ENCODE data around the gene ATP2B1. TPM values are rescaled to one million over a fixed set of nuclear protein-coding genes. Genes with fewer than 3 reads are reported as not detected.
"Not testable (repeated sequence)": the region's sequence is repeated elsewhere in the genome, so short reads cannot be mapped to it uniquely, and the experiment has no call there.

The ATP2B1 gene
- total RNA-seq (233 and 238 TPM in 2 replicates), polyA plus RNA-seq (26.1 and 52.4 TPM in 2 replicates), polyA minus RNA-seq (51.5 and 73.2 TPM in 2 replicates)
- 188 TPM for total RNA-seq (2013)

- Histone ChIP-seq H3K4me2 (replicated peaks; ENCODE audit: low read depth, low read length, poor library complexity, severe bottlenecking) (peak within 1 kb of the TSS; percentile 78), H3K9ac (ENCODE audit: low read length) (peak within 1 kb of the TSS; percentile 88), H3K9me3 (ENCODE audit: control extremely low read depth in 1 of 3, control insufficient read depth in 2 of 3, insufficient read depth in 1 of 3, low read length in 2 of 3) (no peaks in the 10 kb centered on the region), H3K4me3 (ENCODE audit: control extremely low read depth in 1 of 5, extremely low read depth in 1 of 5, insufficient read depth in 1 of 5, low read depth in 2 of 5, low read length in 4 of 5) (peak within 1 kb of the TSS; percentile 76 to 99 (median 97)), H3K27ac (ENCODE audit: low read length in 2 of 2) (peak within 1 kb of the TSS; percentile 95 to 99), H4K20me1 (ENCODE audit: control insufficient read depth, insufficient read depth, low read length, poor library complexity, severe bottlenecking) (peaks cover 44% of the 10 kb centered on the region), H3K4me1 (ENCODE audit: control insufficient read depth in 2 of 2, insufficient read depth in 2 of 2, low read length in 2 of 2) (peaks cover 19 to 38% of the 10 kb centered on the region in 2 donors), H2AFZ (ENCODE audit: insufficient read depth, low read depth, low read length, poor library complexity, severe bottlenecking) (peak within 1 kb of the TSS; percentile 64), H3K36me3 (replicated peaks in 1 of 2; ENCODE audit: control extremely low read depth in 1 of 2, control insufficient read depth in 1 of 2, extremely low read depth in 1 of 2, insufficient read depth in 2 of 2, low read length in 1 of 2) (no peaks in the 10 kb centered on the region), H3K79me2 (ENCODE audit: control insufficient read depth, insufficient read depth, low read length) (peaks cover 58% of the 10 kb centered on the region), H3K27me3 (replicated peaks in 1 of 4; ENCODE audit: control extremely low read depth in 1 of 4, control insufficient read depth in 3 of 4, insufficient read depth in 4 of 4, low read length in 3 of 4) (no peaks in the 10 kb centered on the region)
- TF ChIP-seq EZH2 (IDR thresholded peaks at IDR 0.05; ENCODE audit: borderline replicate concordance, insufficient read depth, low read depth, low read length, poor library complexity, severe bottlenecking) (no peak), CTCF (IDR thresholded peaks at IDR 0.05) (no peak)
- Mint-ChIP-seq H3K27ac (peak within 1 kb of the TSS; percentile 98), H3K9me3 (ENCODE audit: insufficient read depth) (peaks cover 4% of the 10 kb centered on the region), H3K4me3 (peak within 1 kb of the TSS; percentile 93), H3K27me3 (no peaks in the 10 kb centered on the region), H3K4me1 (peaks cover 39% of the 10 kb centered on the region)
- ChIA-PET POLR2A (interaction anchor here (0.5 to 3.0 kb wide), 31 partner anchors 10 to 544 kb away, joined by 3 to 67 read pairs (median 5); no protein-coding TSS in a partner anchor), CTCF (interaction anchor here (0.7 to 3.9 kb wide), 26 partner anchors 13 to 548 kb away, joined by 3 to 25 read pairs (median 5); no protein-coding TSS in a partner anchor)
- ATAC-seq (ENCODE audit: low read depth) = peak; percentile 62
- WGBS (ENCODE audit: insufficient coverage) = under 1% methylated on average over 84 of the region's 84 CpGs
- DNase-seq = peak; percentile 95
- intact Hi-C loops (cut with micrococcal nuclease) = loop anchor here (1.0 to 5.0 kb wide), 12 partner anchors 13 to 545 kb away; partner anchors contain the start of genes DUSP6 and GALNT4
These were observed at the start of gene ATP2B1 for GRCh38 chr12:89708565-89709156. Gene ATP2B1, minus strand, starts transcription at chr12:89708838. Its CDS starts 52,952 bp downstream, at chr12:89655886.

- POLR2A ChIA-PET; H3K4me3 Mint-ChIP-seq; H3K9ac ChIP-seq (ENCODE audit: low read length); DNase-seq; H3K9me3 Mint-ChIP-seq (ENCODE audit: insufficient read depth); H3K9me3 ChIP-seq (ENCODE audit: control extremely low read depth in 1 of 3, control insufficient read depth in 2 of 3, insufficient read depth in 1 of 3, low read length in 2 of 3); H3K4me3 ChIP-seq (ENCODE audit: control extremely low read depth in 1 of 5, extremely low read depth in 1 of 5, insufficient read depth in 1 of 5, low read depth in 2 of 5, low read length in 4 of 5); H2AFZ ChIP-seq (ENCODE audit: insufficient read depth, low read depth, low read length, poor library complexity, severe bottlenecking); H3K4me2 ChIP-seq (replicated peaks; ENCODE audit: low read depth, low read length, poor library complexity, severe bottlenecking); CTCF ChIA-PET; H3K27me3 Mint-ChIP-seq; H3K27ac ChIP-seq (ENCODE audit: low read length in 2 of 2); H3K36me3 ChIP-seq (replicated peaks in 1 of 2; ENCODE audit: control extremely low read depth in 1 of 2, control insufficient read depth in 1 of 2, extremely low read depth in 1 of 2, insufficient read depth in 2 of 2, low read length in 1 of 2); H3K27me3 ChIP-seq (replicated peaks in 1 of 4; ENCODE audit: control extremely low read depth in 1 of 4, control insufficient read depth in 3 of 4, insufficient read depth in 4 of 4, low read length in 3 of 4); H3K79me2 ChIP-seq (ENCODE audit: control insufficient read depth, insufficient read depth, low read length); H4K20me1 ChIP-seq (ENCODE audit: control insufficient read depth, insufficient read depth, low read length, poor library complexity, severe bottlenecking); ATAC-seq (ENCODE audit: low read depth): not testable (repeated sequence)
- Mint-ChIP-seq H3K27ac (peak overlapping the region; percentile 59), H3K4me1 (peaks cover 51% of the 10 kb centered on the region)
- WGBS (ENCODE audit: insufficient coverage) = no CpG with 5 or more reads among the region's 1 CpG
- H3K4me1 ChIP-seq (ENCODE audit: control insufficient read depth in 2 of 2, insufficient read depth in 2 of 2, low read length in 2 of 2) = peaks cover 31 to 38% of the 10 kb centered on the region in 2 donors
- intact Hi-C loops (cut with micrococcal nuclease) = loop anchor here (2.0 to 5.0 kb wide), 4 partner anchors 99 to 406 kb away; partner anchors contain the start of gene DUSP6
These were observed 49.3 kb upstream of the ATP2B1 start for GRCh38 chr12:89757987-89758386.
